Loucy (cell line): ENCODE data around the gene GTF2F2.

Source experiments
- EZH2phosphoT487 ChIP-seq: fragments of 200-600 bp; IDR thresholded peaks from 2 replicates; pipeline ENCODE4 v1.6.1; 2018; ENCODE audit warnings: antibody characterized with exemption, mild to moderate bottlenecking, moderate library complexity, borderline replicate concordance
- TF ChIP-seq, protein P1 (sequence below): fragments of 200-600 bp; sonication (generic); conservative IDR thresholded peaks from 2 replicates; pipeline ENCODE4 v1.5.1; 2014; ENCODE audit warnings: mild to moderate bottlenecking, antibody characterized with exemption, low read length

DNA sequence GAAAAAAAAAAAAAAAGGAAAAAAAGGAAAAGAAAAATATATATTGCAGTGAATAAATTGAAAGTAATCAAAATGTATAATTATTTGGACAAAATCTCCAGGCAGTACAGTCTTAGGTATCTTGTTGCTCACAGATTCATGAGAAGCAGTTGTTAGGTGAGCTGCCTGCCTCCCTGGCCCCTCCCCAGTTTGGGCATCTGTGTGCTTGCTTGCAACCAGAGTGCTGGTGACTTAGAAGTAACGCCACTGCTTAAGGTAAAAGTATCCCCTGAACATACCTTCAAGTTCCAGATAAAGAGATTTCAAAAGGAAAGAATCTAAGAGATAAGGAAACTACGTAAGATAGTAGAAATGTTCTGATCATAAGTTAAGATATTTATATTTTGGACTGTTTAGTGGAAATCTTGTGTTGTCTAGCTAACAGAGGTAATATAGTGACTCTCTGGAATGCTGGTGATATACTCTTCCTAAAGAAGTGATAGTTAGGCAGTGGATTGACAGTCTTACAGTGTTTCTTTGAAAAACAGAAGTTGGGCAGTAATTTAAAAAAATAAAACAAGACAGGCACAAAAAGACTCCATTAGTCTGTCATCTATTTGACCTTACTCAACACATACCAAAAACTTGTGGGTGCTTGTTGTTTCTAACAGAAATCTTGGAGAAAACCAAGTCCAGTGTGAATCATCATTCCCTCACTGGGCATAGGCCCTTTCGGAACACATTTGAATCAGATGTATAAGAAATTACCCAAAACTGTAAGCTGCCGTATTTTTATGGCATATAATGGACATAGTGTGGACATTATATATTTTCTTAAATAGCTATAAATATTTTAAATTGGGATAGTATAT lies 118.9 kb downstream of the GTF2F2 start:
- TF ChIP-seq, protein P1, sequence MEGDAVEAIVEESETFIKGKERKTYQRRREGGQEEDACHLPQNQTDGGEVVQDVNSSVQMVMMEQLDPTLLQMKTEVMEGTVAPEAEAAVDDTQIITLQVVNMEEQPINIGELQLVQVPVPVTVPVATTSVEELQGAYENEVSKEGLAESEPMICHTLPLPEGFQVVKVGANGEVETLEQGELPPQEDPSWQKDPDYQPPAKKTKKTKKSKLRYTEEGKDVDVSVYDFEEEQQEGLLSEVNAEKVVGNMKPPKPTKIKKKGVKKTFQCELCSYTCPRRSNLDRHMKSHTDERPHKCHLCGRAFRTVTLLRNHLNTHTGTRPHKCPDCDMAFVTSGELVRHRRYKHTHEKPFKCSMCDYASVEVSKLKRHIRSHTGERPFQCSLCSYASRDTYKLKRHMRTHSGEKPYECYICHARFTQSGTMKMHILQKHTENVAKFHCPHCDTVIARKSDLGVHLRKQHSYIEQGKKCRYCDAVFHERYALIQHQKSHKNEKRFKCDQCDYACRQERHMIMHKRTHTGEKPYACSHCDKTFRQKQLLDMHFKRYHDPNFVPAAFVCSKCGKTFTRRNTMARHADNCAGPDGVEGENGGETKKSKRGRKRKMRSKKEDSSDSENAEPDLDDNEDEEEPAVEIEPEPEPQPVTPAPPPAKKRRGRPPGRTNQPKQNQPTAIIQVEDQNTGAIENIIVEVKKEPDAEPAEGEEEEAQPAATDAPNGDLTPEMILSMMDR, result no peak
- no peak for TF ChIP-seq EZH2phosphoT487
